Loucy (cell line): ENCODE results near the gene CRNN.

Source experiments
- H2AFZ ChIP-seq: fragments of 200-600 bp; sonication (generic); 2 replicates; pipeline ENCODE4 v1.6.0; 2016; ENCODE audit warnings: antibody characterized with exemption, mild to moderate bottlenecking, low read length, moderate library complexity
- H3F3A ChIP-seq: fragments of 200-600 bp; 2 replicates; pipeline ENCODE4 v1.6.0; 2016; ENCODE audit warnings: antibody characterized with exemption, low read depth, mild to moderate bottlenecking
- H3K27me3 ChIP-seq: fragments of 200-600 bp; sonication (generic); 2 replicates; pipeline ENCODE4 v1.6.1; 2014; ENCODE audit warnings: low read length, mild to moderate bottlenecking; ENCODE audit not compliant: insufficient read depth, poor library complexity, severe bottlenecking
- H3K36me3 ChIP-seq: fragments of 200-600 bp; sonication (generic); 2 replicates; pipeline ENCODE4 v1.6.1; 2016; ENCODE audit warnings: low read length; ENCODE audit not compliant: insufficient read depth
- H3K4me1 ChIP-seq: fragments of 200-600 bp; sonication (generic); 2 replicates; pipeline ENCODE4 v1.5.1; 2014; ENCODE audit warnings: low read length, mild to moderate bottlenecking; ENCODE audit not compliant: insufficient read depth, poor library complexity, severe bottlenecking
- H3K4me2 ChIP-seq: fragments of 200-600 bp; sonication (generic); 2 replicates; pipeline ENCODE4 v1.6.0; 2014; ENCODE audit warnings: antibody characterized with exemption, low read length, low read depth, mild to moderate bottlenecking; ENCODE audit not compliant: poor library complexity, severe bottlenecking
- H3K4me3 ChIP-seq: fragments of 200-600 bp; sonication (generic); 2 replicates; pipeline ENCODE4 v1.5.1; 2014; ENCODE audit warnings: low read length, mild to moderate bottlenecking, mixed read lengths; ENCODE audit not compliant: poor library complexity, severe bottlenecking
- H3K79me2 ChIP-seq: fragments of 200-600 bp; sonication (generic); 2 replicates; pipeline ENCODE4 v1.6.1; 2014; ENCODE audit warnings: low read length; ENCODE audit not compliant: insufficient read depth
- H3K9ac ChIP-seq: fragments of 200-600 bp; sonication (generic); 2 replicates; pipeline ENCODE4 v1.6.0; 2014; ENCODE audit warnings: mild to moderate bottlenecking, low read depth, low read length, moderate library complexity; ENCODE audit not compliant: poor library complexity, severe bottlenecking
- H3K9me2 ChIP-seq: fragments of 200-600 bp; sonication (generic); replicated peaks from 2 replicates; pipeline ENCODE4 v1.6.1; 2016; ENCODE audit warnings: low read depth, low read length, mixed read lengths
- H3K9me3 ChIP-seq: fragments of 200-600 bp; sonication (generic); 2 replicates; pipeline ENCODE4 v1.6.1; 2014; ENCODE audit warnings: mild to moderate bottlenecking, antibody characterized with exemption, low read length, low read depth; ENCODE audit not compliant: insufficient read depth
- H4K20me1 ChIP-seq: fragments of 200-600 bp; sonication (generic); 2 replicates; pipeline ENCODE4 v1.6.0; 2014; ENCODE audit warnings: antibody characterized with exemption, low read length, mild to moderate bottlenecking; ENCODE audit not compliant: insufficient read depth, poor library complexity, severe bottlenecking
- CTCF ChIP-seq: fragments of 200-600 bp; sonication (generic); conservative IDR thresholded peaks from 2 replicates; pipeline ENCODE4 v1.5.1; 2014; ENCODE audit warnings: mild to moderate bottlenecking, antibody characterized with exemption, low read length
- EZH2phosphoT487 ChIP-seq: fragments of 200-600 bp; IDR thresholded peaks from 2 replicates; pipeline ENCODE4 v1.6.1; 2018; ENCODE audit warnings: antibody characterized with exemption, mild to moderate bottlenecking, moderate library complexity, borderline replicate concordance

CRNN gene

GRCh38 chr1:152460529-152460899 lies 46.5 kb upstream of the CRNN start:
- Histone ChIP-seq H3K27me3 (no peaks in the 10 kb centered on the region), H3F3A (no peaks in the 10 kb centered on the region), H3K79me2 (no peaks in the 10 kb centered on the region), H3K4me1 (peaks cover 6% of the 10 kb centered on the region), H4K20me1 (no peaks in the 10 kb centered on the region), H3K9ac (no peak overlapping the region), H2AFZ (peak overlapping the region; percentile 100), H3K36me3 (no peaks in the 10 kb centered on the region), H3K9me2 (no peaks in the 10 kb centered on the region), H3K4me3 (no peak overlapping the region), H3K4me2 (peak overlapping the region; percentile 62), H3K9me3 (no peaks in the 10 kb centered on the region)
- 0 out of 2 replicates have a peak, but pooled peaks have one; percentile 24 for TF ChIP-seq CTCF
- no peak for TF ChIP-seq EZH2phosphoT487

GRCh38 chr1:152459596-152460528 lies 45.8 kb upstream of the CRNN start:
- Histone ChIP-seq H4K20me1 (no peaks in the 10 kb centered on the region), H2AFZ (peak overlapping the region; percentile 100), H3F3A (no peaks in the 10 kb centered on the region), H3K4me3 (peak overlapping the region; percentile 57), H3K4me2 (peak overlapping the region; percentile 62), H3K79me2 (no peaks in the 10 kb centered on the region), H3K9me3 (no peaks in the 10 kb centered on the region), H3K4me1 (peaks cover 6% of the 10 kb centered on the region), H3K9me2 (no peaks in the 10 kb centered on the region), H3K27me3 (no peaks in the 10 kb centered on the region), H3K9ac (peak overlapping the region; percentile 49), H3K36me3 (no peaks in the 10 kb centered on the region)
- TF ChIP-seq CTCF (peak; percentile 92), EZH2phosphoT487 (no peak)

GRCh38 chr1:152458384-152459185 lies 44.5 kb upstream of the CRNN start:
- no peaks in the 10 kb centered on the region for H4K20me1 ChIP-seq
- peak overlapping the region; percentile 19 for H2AFZ ChIP-seq
- no peaks in the 10 kb centered on the region for H3F3A ChIP-seq
- H3K79me2 ChIP-seq: no peaks in the 10 kb centered on the region
- no peak for TF ChIP-seq EZH2phosphoT487
- TF ChIP-seq CTCF: peak; percentile 93
- no peak overlapping the region for H3K4me3 ChIP-seq
- H3K4me2 ChIP-seq: peak overlapping the region; percentile 2
- H3K36me3 ChIP-seq: no peaks in the 10 kb centered on the region
- peaks cover 6% of the 10 kb centered on the region for H3K4me1 ChIP-seq
- no peaks in the 10 kb centered on the region for H3K27me3 ChIP-seq
- no peaks in the 10 kb centered on the region for H3K9me3 ChIP-seq
- H3K9me2 ChIP-seq: no peaks in the 10 kb centered on the region
- no peak overlapping the region for H3K9ac ChIP-seq
